Neuronal stem cell (in vitro differentiated cells): ENCODE data around the gene LIN7A.
"Not testable (repeated sequence)": the region's sequence is repeated elsewhere in the genome, so short reads cannot be mapped to it uniquely, and the experiment has no call there.

Source experiments
- DNase-seq: peaks from one replicate; pipeline ENCODE4 v3.0.0-alpha.2; 2013; ENCODE audit warnings: low spot score
- H2AFZ ChIP-seq: one replicate; pipeline ENCODE4 v1.6.1; 2013; ENCODE audit warnings: mild to moderate bottlenecking, low read length, inconsistent platforms
- H2AK5ac ChIP-seq: 2 replicates; pipeline ENCODE4 v1.6.1; 2013; ENCODE audit warnings: low read depth, mild to moderate bottlenecking, inconsistent platforms, low read length, moderate library complexity, mixed read lengths
- H2BK120ac ChIP-seq: 2 replicates; pipeline ENCODE4 v1.6.1; 2013; ENCODE audit warnings: low read depth, mild to moderate bottlenecking, inconsistent platforms, low read length, moderate library complexity, mixed read lengths
- H2BK12ac ChIP-seq: one replicate; pipeline ENCODE4 v1.6.1; 2013; ENCODE audit warnings: low read length, inconsistent platforms
- H2BK15ac ChIP-seq: 2 replicates; pipeline ENCODE4 v1.6.1; 2013; ENCODE audit warnings: mild to moderate bottlenecking, low read length, inconsistent platforms, mixed read lengths
- H2BK5ac ChIP-seq: one replicate; pipeline ENCODE4 v1.6.1; 2013; ENCODE audit warnings: inconsistent platforms, mild to moderate bottlenecking, low read length, moderate library complexity
- H3K14ac ChIP-seq: one replicate; pipeline ENCODE4 v1.6.1; 2013; ENCODE audit warnings: low read length, inconsistent platforms
- H3K18ac ChIP-seq: 2 replicates; pipeline ENCODE4 v1.6.1; 2013; ENCODE audit warnings: low read length, inconsistent platforms
- H3K23ac ChIP-seq: 2 replicates; pipeline ENCODE4 v1.6.1; 2013; ENCODE audit warnings: low read depth, mild to moderate bottlenecking, mixed read lengths, low read length, inconsistent platforms; ENCODE audit not compliant: poor library complexity
- H3K27ac ChIP-seq: replicated peaks from 3 replicates; pipeline ENCODE4 v1.5.1; 2013; ENCODE audit warnings: low read length, inconsistent platforms
- H3K27me3 ChIP-seq, 3 experiments: 2 replicates each; pipeline ENCODE4 v1.6.1; 2013; ENCODE audit warnings: low read length in 3 of 3, mild to moderate bottlenecking in 2 of 3, inconsistent platforms in 1 of 3, low read depth in 1 of 3, mixed read lengths in 1 of 3, moderate library complexity in 1 of 3; ENCODE audit not compliant: control insufficient read depth in 3 of 3, insufficient read depth in 3 of 3
- H3K36me3 ChIP-seq, 2 donors: replicated peaks in 1 of 2; 2 replicates each; pipeline ENCODE4 v1.6.1; 2013; ENCODE audit warnings: low read length in 2 of 2; ENCODE audit not compliant: control insufficient read depth in 2 of 2, insufficient read depth in 2 of 2
- H3K4ac ChIP-seq: 2 replicates; pipeline ENCODE4 v1.6.1; 2013; ENCODE audit warnings: inconsistent platforms, mild to moderate bottlenecking, low read length, moderate library complexity
- H3K4me1 ChIP-seq, 2 donors: 1 replicate in 1 of 2; 2 replicates in 1 of 2; pipeline ENCODE4 v1.6.1; 2013; ENCODE audit warnings: low read length in 2 of 2, low read depth in 1 of 2; ENCODE audit not compliant: control insufficient read depth in 2 of 2, insufficient read depth in 1 of 2
- H3K4me2 ChIP-seq: one replicate; pipeline ENCODE4 v1.6.1; 2013; ENCODE audit warnings: mild to moderate bottlenecking, low read length, inconsistent platforms; ENCODE audit not compliant: insufficient read depth, poor library complexity, severe bottlenecking
- H3K4me3 ChIP-seq, 2 donors: 2 replicates each; pipeline ENCODE4 v1.5.1; 2013; ENCODE audit warnings: low read length in 2 of 2, mild to moderate bottlenecking in 2 of 2, inconsistent platforms in 1 of 2, moderate library complexity in 1 of 2
- H3K79me1 ChIP-seq: one replicate; pipeline ENCODE4 v1.6.1; 2013; ENCODE audit warnings: low read depth, mild to moderate bottlenecking, inconsistent platforms, low read length, moderate library complexity
- H3K9ac ChIP-seq: one replicate; pipeline ENCODE4 v1.6.1; 2013; ENCODE audit warnings: mild to moderate bottlenecking, low read depth, low read length, inconsistent platforms; ENCODE audit not compliant: poor library complexity
- H3K9me3 ChIP-seq, 2 donors: replicated peaks in 1 of 2; 2 replicates each; pipeline versions ENCODE3 to v1.6.1; 2013; ENCODE audit warnings: low read length in 2 of 2, mild to moderate bottlenecking in 2 of 2, inconsistent platforms in 1 of 2, low read depth in 1 of 2, mixed read lengths in 1 of 2, moderate library complexity in 1 of 2; ENCODE audit not compliant: control insufficient read depth in 2 of 2, insufficient read depth in 1 of 2
- H4K8ac ChIP-seq: one replicate; pipeline ENCODE4 v1.6.1; 2013; ENCODE audit warnings: low read depth, mild to moderate bottlenecking, inconsistent platforms, low read length, moderate library complexity
- H4K91ac ChIP-seq: one replicate; pipeline ENCODE4 v1.6.1; 2013; ENCODE audit warnings: low read length, low read depth, mild to moderate bottlenecking, inconsistent platforms; ENCODE audit not compliant: poor library complexity
- WGBS, 2 donors: extraction: QIAGEN DNeasy Blood & Tissue Kit; methylation state at CpG; one replicate each; pipeline ENCODE4 v1.1.7; 2013; ENCODE audit warnings: missing lambda C conversion rate in 2 of 2, mixed read lengths in 1 of 2; ENCODE audit not compliant: insufficient read length in 2 of 2, insufficient replicate concordance in 1 of 2; ENCODE audit errors: extremely low coverage in 2 of 2; 5-methylcytosine and 5-hydroxymethylcytosine counted together

The LIN7A gene

DNA sequence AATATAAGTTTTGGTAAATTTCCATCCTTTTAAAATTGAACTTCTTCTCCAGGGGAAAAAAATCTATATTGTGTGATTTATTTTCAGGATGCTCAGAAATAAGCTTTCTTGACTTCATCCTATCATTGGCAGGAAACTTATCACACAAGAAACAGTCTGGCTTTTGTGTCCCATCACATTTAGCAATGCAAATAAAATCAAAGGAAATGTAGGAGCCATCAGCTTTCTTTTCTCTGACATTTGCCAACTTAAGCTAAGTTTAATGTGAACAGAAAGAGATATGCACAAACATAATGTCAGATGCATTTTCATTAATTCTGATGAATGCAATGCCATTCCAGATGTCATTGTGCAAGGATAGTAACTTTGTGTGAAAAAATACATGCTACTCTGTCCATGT lies 56.6 kb downstream of the LIN7A start:
- H4K8ac ChIP-seq: no peak overlapping the region
- H3K27ac ChIP-seq: no peak overlapping the region
- no peak overlapping the region for H4K91ac ChIP-seq
- H3K4me1 ChIP-seq: no peaks in the 10 kb centered on the region
- no peaks in the 10 kb centered on the region for H3K9me3 ChIP-seq
- H3K9ac ChIP-seq: no peak overlapping the region
- H2AFZ ChIP-seq: no peak overlapping the region
- H2BK5ac ChIP-seq: no peak overlapping the region
- no peak overlapping the region for H2BK120ac ChIP-seq
- no peak overlapping the region for H3K4ac ChIP-seq
- H3K27me3 ChIP-seq: no peaks in the 10 kb centered on the region
- no peak overlapping the region for H3K4me3 ChIP-seq
- no peak overlapping the region for H3K4me2 ChIP-seq
- no peak overlapping the region for H3K14ac ChIP-seq
- no peak for DNase-seq
- H2AK5ac ChIP-seq: no peak overlapping the region
- no peak overlapping the region for H3K23ac ChIP-seq
- H3K18ac ChIP-seq: no peak overlapping the region
- no peaks in the 10 kb centered on the region for H3K36me3 ChIP-seq
- H2BK12ac ChIP-seq: no peak overlapping the region
- no peaks in the 10 kb centered on the region for H3K79me1 ChIP-seq
- H2BK15ac ChIP-seq: no peak overlapping the region

DNA sequence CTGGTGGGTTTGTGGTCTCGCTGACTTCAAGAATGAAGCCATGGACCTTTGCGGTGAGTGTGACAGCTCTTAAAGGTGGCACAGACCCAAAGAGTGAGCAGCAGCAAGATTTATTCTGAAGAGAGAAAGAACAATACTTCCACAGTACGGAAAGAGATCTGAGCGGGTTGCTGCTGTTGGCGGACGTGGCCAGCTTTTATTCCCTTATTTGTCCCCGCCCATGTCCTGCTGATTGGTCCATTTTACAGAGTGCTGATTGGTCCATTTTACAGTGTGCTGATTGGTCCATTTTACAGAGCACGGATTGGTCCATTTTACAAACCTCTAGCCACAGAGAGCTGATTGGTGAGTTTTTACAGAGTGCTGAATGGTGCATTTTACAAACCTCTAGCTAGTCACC lies 59.3 kb downstream of the LIN7A start:
- H3K36me3 ChIP-seq, DNase-seq: not testable (repeated sequence)

DNA sequence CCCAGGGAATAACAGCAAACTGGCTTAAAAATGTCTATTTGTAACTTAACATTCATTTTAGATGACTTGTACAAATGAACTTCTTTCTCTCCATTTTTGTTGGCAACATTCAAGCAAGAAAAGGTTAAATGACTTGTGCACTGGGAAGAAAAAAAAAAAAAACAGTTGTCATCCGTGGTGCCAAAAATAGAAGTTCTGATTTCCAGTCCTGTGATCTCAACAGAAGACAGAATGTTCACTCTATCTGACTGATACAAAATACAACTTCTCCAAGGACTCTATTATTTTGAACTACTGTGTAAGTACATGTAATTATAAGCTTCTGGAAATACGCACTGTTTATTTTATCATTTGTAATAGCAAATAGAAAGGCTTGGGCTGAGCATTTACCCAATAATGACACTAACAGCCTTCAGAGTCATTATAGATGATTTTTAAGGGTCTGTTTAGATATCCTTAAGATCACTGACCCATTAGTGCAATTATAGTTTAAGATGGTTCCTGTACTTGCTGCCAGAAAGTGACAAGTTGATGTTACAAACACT lies 59.9 kb downstream of the LIN7A start:
- Histone ChIP-seq H2BK120ac (no peak overlapping the region), H3K4me1 (no peaks in the 10 kb centered on the region), H3K4me3 (no peak overlapping the region), H2AFZ (no peak overlapping the region), H3K14ac (no peak overlapping the region), H2AK5ac (no peak overlapping the region), H3K9me3 (no peaks in the 10 kb centered on the region), H2BK15ac (no peak overlapping the region), H3K79me1 (no peaks in the 10 kb centered on the region), H3K4me2 (no peak overlapping the region), H3K23ac (no peak overlapping the region), H3K27ac (no peak overlapping the region), H2BK5ac (no peak overlapping the region), H3K4ac (no peak overlapping the region), H4K8ac (no peak overlapping the region), H3K18ac (no peak overlapping the region), H3K36me3 (no peaks in the 10 kb centered on the region), H3K27me3 (no peaks in the 10 kb centered on the region), H3K9ac (no peak overlapping the region), H4K91ac (no peak overlapping the region), H2BK12ac (no peak overlapping the region)
- DNase-seq: no peak
- no CpG with 5 or more reads among the region's 2 CpGs for WGBS, 2 donors

More for the DNA sequence above, 59.3 kb downstream of the LIN7A start:
- H2BK120ac ChIP-seq, H2BK5ac ChIP-seq, H3K79me1 ChIP-seq, H3K9me3 ChIP-seq, H3K4me1 ChIP-seq, H3K27me3 ChIP-seq, H2AK5ac ChIP-seq, H3K4me3 ChIP-seq, H3K4ac ChIP-seq, H4K91ac ChIP-seq, H2AFZ ChIP-seq, H3K27ac ChIP-seq, H2BK15ac ChIP-seq, H3K9ac ChIP-seq, H3K14ac ChIP-seq, H4K8ac ChIP-seq, H2BK12ac ChIP-seq, H3K23ac ChIP-seq, H3K18ac ChIP-seq, H3K4me2 ChIP-seq: not testable (repeated sequence)
- WGBS, 2 donors: no CpG with 5 or more reads among the region's 8 CpGs

DNA sequence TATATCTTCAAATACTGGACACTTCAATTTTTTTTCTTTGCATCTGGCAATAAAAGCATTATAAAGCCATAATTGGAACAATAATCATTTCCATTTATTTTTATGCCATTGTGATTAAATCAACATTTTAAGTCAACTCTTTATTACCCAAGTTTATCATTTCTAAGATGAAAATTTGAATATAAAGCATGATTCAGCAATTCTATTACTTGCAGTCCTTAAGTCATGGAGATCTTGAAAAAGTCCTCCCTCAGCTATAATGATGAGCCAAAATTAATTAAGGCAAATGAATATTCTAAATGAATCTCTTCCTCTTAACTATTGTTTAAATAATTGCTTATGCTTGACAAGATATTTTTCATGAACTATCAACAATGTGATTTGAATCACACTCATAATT lies 65.7 kb downstream of the LIN7A start:
- Histone ChIP-seq H3K9ac (no peak overlapping the region), H4K91ac (no peak overlapping the region), H3K4ac (no peak overlapping the region), H2AFZ (no peak overlapping the region), H2BK15ac (no peak overlapping the region), H3K27me3 (no peaks in the 10 kb centered on the region), H3K4me2 (no peak overlapping the region), H3K36me3 (no peaks in the 10 kb centered on the region), H4K8ac (no peak overlapping the region), H2BK120ac (no peak overlapping the region), H3K4me3 (no peak overlapping the region), H2AK5ac (no peak overlapping the region), H3K79me1 (no peaks in the 10 kb centered on the region), H3K18ac (no peak overlapping the region), H3K27ac (no peak overlapping the region), H3K4me1 (no peaks in the 10 kb centered on the region), H3K23ac (no peak overlapping the region), H2BK5ac (no peak overlapping the region), H2BK12ac (no peak overlapping the region), H3K9me3 (no peaks in the 10 kb centered on the region), H3K14ac (no peak overlapping the region)
- DNase-seq: no peak
